Fibroblast of lung (primary cell): ENCODE data around the gene HAPLN2.

Experiments used
- CTCF ChIP-seq, 2 donors: IDR thresholded peaks in 1 of 2; conservative IDR thresholded peaks in 1 of 2; 1 replicate in 1 of 2; 2 replicates in 1 of 2; pipeline ENCODE4 v1.5.1; 2011 to 2012; ENCODE audit warnings: low read length in 2 of 2, control low read depth in 1 of 2, inconsistent platforms in 1 of 2, low read depth in 1 of 2, mild to moderate bottlenecking in 1 of 2
- EZH2 ChIP-seq: IDR thresholded peaks from 2 replicates; pipeline ENCODE4 v1.5.1; 2012; ENCODE audit warnings: low read length, control low read depth, mild to moderate bottlenecking; ENCODE audit errors: missing control alignments

- TF ChIP-seq EZH2 (no peak), CTCF (conservative IDR thresholded peaks at IDR 0.05 in 1 of 2, IDR thresholded peaks at IDR 0.05 in 1 of 2; ENCODE audit: low read depth in 1 of 2, low read length in 2 of 2) (no peak)
Observed at GRCh38 chr1:156662005-156662799, 43.0 kb downstream of the HAPLN2 start.
